ENCODE results near the gene PTCH2.

DNA sequence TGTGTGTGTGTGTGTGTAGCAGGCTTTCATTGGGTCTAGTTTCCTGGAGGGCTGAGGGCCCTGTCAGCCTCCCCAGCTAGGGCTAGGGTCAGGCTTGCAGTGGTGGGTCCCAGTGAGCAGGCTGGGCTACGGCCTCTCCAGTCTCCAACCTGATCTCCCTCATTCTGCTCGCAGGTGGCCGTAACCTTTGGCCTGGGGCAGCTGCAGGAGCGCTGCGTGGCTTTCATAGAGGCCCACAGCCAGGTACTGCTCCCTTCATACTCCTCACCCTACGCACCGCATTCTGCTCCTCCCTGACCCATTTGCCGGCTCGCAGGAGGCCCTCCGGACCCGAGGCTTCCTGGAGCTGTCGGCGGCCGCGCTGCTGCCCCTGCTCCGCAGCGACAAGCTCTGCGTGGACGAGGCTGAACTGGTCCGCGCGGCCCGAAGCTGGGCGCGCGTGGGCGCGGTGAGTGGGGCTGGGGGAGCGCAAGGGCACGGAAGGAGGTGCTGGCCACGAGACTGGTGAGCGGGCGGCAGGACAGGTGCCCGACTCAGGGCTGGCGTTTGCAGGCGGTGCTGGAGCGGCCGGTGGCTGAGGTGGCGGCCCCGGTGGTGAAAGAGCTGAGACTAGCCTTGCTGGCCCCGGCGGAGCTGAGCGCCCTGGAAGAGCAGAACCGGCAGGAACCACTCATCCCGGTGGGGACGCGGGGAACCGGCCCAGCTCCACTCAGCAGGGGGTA is 30.1 kb downstream of the PTCH2 start:
- TF ChIP-seq CTCF (IDR thresholded peaks at IDR 0.05; ENCODE audit: borderline replicate concordance, extremely low read depth, low read length, poor library complexity, severe bottlenecking) (no peak), EZH2 (IDR thresholded peaks at IDR 0.05; ENCODE audit: borderline replicate concordance, low read depth, low read length, severe bottlenecking) (no peak)
